HG02588 (cell line): ENCODE measurements around the gene WTAP.

ENCODE experiments used
- ATAC-seq: cut with Tn5 transposase; IDR thresholded peaks from one replicate; pipeline ENCODE4 v1.9.1; 2021; ENCODE audit warnings: mild to moderate bottlenecking, moderate library complexity; ENCODE audit not compliant: unreplicated experiment

The WTAP gene

DNA sequence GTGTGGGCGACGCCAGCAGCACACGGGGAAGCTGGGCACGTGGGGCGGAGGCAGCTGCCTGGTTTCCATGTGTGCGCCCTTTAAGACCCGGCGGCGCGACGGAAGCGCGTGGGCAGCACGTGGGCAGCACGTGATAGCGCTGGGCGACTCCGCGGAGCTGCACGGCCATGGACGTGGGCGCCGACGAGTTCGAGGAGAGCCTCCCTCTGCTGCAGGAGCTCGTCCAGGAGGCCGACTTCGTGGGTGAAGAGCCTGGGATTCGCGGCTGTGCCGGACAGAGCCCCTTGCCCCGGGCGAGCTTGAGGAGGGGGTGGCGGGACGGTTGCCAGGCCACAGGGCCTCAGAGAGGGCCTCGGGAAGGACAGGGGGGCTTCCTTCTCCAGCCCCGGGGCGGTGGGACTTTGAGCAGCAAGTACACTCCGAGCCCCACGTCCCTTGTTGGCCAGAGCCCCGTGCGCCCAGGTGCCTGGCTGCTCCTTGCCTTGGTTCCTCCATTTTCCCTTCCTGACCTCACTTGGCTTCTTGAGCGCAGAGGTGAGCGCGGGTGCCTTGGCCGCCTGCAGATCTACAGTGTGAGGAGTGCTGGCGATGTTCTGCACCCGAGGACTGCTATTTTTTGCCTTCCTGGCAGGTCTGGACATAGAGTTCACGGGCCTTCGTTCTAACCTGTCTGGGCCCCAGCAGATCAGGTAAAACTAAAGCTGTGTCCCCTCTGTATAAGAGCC is 73.0 kb downstream of the WTAP start, which contains the start of gene PNLDC1:
Gene PNLDC1 (plus strand): TSS at position 136 of the 725 bp plus-strand sequence. CDS start 32 bp downstream, at position 168.
- ATAC-seq, result no peak

DNA sequence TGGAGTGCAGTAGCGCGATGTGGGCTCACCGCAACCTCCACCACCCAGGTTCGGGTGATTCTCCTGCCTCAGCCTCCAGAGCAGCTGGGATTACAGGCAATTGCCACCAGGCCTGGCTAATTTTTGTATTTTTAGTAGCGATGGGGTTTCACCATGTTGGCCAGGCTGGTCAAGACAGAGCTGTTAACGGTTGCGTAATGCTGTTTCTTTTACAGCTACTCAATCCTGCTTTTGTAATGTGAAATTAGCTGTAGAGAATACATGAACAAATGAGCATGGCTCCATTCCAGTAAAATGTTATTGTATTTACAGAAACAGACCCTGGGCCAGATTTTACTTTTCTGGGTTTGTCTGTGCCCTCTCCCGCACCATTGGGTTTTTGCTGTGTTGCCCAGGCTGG is 74.6 kb downstream of the WTAP start:
- ATAC-seq, result no peak

GRCh38 chr6:159804504-159804903 is 77.2 kb downstream of the WTAP start:
- no peak for ATAC-seq

DNA sequence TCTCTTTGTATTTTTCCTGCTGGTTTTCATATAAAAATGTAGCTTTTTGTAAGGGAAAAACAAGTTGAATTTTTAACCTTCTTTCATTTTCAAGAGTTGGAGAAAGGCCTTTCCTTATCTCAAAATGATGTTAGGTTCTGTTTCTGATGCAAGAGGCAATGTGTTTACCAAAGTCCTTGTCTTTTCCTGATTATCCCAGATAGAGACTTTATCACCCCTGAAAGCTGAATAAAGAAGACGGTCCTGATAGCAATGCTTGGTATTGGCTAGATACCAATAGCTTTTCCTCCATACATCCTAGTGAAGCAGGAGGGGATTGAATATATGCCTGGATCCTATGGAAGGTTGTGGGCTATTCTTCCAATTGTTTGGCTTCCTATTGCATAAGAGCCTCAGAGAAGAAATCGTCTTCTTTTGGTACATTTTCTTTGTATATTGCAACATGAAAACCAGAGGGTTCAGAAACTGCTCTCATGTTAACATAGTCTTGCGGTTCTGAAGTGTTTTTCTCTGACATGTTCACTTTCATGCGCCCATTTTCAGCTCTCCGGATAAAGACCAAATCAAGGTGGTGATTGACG is 78.2 kb downstream of the WTAP start:
- ATAC-seq, result no peak
